ENCODE measurements around the gene DYDC2.

DYDC2 gene

GRCh38 chr10:80373502-80373901 is 16.9 kb downstream of the DYDC2 start:
- no peak for DNase-seq

GRCh38 chr10:80379701-80380100 is 23.1 kb downstream of the DYDC2 start:
- DNase-seq = no peak

DNA sequence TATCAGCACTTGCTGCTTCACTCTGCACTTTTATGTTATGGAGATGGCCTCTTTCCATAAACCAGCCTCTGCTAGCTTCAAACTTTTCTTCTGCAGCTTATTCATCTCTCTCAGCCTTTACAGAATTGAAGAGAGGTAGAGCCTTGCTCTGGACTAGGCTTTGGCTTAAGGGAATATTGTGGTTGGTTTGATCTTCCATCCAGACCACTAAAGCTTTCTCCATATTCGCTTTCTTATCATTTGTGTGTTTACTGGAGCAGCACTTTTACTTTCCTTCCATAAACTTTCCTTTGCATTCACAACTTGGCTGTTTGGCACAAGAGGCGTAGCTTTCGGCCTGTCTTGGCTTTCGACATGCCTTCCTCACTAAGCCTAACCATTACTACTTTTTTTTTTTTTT is 23.6 kb downstream of the DYDC2 start:
- no peak for DNase-seq

DNA sequence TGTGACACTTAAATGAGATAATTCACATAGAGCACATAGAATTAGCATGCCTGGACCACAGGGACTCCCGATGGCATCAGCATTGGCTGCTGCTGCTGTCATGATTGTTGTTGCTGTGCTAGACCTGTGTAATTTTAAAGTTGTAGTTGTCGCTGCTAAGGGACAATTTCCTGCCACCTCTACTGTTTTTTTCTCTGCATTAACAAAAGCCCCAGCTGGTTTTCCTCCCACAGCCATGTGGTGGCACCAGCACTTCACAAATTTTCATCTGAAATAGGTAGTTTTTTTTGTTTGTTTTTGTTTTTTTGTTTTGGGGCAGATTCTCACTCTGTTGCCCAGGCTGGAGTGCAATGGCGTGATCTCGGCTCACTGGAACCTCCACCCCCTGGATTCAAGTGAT is 26.4 kb downstream of the DYDC2 start:
- no peak for DNase-seq

DNA sequence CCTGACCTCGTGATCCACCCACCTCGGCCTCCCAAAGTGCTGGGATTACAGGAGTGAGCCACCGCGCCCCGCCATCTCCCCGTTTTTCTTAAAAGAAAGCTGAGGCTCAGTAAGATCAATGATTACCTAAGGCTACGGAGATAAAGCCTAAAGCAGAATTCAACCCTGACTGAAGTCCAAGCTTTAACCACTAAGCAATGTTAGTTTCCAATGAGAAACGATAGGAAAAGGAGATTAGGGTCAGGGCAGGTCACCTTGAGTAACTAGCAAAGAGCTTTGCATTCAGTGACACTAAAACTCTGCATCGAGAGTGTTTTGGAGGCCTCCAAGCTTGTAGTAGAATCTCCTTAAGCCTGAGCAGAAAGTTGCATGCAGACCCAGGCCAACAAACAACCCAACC is 34.2 kb downstream of the DYDC2 start:
- DNase-seq = no peak

- DNase-seq = no peak
These were observed 35.7 kb downstream of the DYDC2 start for GRCh38 chr10:80392250-80392649.

DNA sequence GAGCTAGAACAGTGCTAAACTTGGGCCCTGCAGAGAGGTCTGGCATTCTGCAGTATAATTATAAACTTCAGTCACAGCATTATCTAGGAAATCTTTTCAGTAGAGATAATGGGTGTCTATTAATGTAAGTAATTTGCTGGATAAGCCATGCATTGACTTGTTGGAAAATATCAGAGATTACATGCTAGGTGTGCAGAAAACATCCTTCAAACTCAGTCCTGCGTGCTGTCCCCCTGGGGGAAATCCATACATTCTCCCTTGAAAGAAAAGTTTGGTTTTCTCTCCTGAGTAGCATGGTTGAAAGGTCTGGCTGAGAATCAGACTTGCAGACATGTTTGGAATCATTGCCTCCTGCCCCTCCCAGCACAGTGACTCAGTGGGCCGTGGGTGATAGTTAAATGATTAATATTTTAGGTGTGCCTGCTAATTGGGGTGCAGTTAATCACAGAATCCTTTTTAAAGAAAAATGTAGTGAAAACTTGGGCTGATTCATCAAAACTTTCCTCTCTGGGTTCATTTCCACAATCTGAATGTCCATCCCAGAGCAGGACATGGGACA is 37.9 kb downstream of the DYDC2 start:
- DNase-seq = no peak

- no peak for DNase-seq
These were observed 40.4 kb downstream of the DYDC2 start for GRCh38 chr10:80397014-80397413.

DNA sequence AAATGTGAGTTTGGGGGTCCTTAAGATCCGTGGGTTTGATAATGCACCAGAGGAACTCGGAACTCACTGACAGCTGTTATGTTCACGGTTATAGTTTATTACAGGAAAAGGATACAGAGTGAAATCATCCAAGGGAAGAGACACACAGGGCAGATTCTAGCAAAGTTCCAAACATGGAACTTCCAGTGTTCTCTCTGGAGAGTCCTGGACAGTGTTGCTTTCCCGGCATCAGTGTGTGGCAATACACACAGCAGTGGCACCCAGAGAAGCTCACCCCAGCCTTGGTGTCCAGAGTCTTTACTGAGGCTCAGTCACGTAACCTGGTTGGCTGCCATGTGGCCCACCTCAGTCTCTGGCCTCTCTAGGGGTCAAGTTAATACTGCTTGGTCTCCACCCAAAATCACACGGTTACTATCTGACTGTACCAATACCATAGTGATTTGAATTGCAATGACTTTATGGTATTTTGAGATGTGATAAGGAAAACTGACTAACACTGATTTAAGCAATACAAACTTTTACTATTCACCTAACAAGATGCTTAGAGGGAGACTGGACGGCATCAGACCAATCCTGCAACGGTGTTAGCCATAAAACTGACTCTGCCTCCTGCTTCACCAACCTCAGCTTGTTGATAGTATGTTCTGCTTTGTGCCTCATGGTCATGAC is 43.7 kb downstream of the DYDC2 start:
- DNase-seq = no peak

GRCh38 chr10:80405035-80405434 is 48.5 kb downstream of the DYDC2 start:
- no peak for DNase-seq

DNA sequence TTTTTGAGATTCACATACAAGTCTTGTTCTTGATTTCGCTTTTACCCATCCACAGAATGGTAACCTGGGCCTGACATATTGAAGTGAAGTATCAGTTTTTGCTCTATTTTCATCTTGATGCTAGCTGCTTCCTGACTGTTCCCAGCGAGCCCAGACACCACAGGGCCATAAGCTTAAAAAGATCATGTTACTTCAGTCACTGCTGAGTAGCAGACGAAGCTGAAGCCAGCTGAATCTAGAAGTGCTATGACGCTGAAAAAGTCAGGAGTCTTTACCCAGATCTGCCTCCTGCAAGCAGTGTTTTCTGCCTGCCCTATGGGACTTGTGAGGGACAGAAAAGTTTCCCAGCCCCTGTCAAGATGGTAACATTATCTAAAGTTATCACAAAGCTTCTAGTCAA is 49.0 kb downstream of the DYDC2 start:
- no peak for DNase-seq

DNA sequence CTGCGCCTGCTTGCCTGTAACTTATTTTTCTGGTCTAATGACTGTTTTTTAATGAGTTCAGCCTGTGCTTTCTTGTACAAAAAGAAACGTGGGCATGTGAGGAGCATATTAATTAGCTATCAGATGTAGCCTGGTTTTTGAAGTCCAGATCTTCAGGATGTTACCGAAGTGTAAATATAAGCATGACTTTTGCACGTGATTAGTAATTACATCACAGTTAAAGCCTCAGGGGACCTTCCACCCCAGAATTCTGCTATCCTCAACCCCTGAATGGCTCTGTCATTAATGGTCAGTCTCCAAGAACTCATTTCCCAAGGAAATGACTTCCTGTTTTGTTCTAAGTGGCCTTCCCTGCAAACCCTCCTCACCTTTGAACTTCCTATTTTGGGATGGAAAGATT is 49.6 kb downstream of the DYDC2 start:
- no peak for DNase-seq

DNA sequence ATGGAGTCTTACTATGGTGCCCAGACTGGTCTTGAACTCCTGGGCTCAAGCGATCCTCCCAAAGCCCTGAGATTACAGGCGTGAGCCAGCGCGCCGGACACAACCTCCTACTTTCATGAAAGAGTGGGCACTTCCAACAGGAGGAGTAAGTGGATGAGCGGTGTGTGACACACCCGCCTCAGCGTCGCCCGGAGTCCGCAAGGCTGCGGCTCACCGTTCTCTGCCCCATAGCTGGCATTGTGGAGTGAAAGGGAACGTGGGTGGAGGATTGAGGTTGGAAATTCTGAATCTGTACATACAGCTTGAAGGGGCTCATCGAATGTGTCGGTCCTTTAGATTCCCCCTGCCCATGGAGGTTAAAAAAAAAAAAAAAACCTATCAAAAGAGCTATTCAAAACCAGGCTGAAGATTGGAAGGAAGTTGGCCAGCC is 51.2 kb downstream of the DYDC2 start:
- DNase-seq = peak; percentile 17

DNA sequence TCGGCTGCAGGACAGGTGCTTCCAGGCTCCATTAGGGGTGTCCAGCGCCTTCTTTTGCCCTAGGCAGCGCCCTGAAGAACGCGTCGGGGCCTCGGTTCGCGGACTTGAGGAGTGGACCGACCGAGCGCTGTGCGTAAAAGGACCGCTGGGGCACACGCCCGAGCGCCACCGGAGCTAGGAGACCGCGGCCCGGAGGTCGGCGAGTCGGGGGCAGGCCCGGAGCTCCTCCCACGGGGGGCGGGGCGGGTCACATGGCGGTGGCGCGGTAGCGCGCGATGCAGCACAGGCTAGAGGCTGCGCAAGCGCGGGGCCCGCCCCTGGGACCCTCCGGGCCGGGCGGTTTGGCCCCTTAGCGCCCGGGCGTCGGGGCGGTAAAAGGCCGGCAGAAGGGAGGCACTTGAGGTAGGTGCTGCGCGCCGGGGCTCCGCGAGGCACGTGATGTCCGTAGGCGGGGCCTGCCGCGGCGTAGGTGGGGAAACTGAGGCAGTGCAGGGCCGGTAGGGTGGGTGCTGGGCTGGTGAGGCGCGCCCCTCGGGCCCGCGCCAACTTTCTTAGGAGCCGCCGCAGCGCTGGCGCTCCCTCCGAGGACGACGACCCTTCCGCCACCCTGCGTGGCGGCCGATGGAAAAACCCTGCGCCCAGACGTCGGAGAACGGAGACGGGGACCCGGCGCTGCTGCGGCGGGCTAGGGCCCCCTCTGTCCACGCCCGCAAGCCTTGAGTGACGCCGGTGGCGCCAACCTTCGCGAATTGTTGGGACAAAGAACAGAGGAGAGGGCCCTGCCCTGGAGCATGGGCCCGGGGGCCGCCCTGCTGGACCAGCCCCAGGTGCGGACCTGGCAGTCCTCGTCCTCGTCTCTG is 51.9 kb downstream of the DYDC2 start, which contains the start of gene PRXL2A:
TSS of gene PRXL2A (plus strand) at position 310 of the 860 bp plus-strand sequence. CDS start 11,917 bp downstream, outside the sequence.
- peak; percentile 83 for DNase-seq

- no peak for DNase-seq
These were observed 52.5 kb downstream of the DYDC2 start for GRCh38 chr10:80409121-80409520.

- DNase-seq = no peak
These were observed 53.5 kb downstream of the DYDC2 start for GRCh38 chr10:80410122-80410521.

DNA sequence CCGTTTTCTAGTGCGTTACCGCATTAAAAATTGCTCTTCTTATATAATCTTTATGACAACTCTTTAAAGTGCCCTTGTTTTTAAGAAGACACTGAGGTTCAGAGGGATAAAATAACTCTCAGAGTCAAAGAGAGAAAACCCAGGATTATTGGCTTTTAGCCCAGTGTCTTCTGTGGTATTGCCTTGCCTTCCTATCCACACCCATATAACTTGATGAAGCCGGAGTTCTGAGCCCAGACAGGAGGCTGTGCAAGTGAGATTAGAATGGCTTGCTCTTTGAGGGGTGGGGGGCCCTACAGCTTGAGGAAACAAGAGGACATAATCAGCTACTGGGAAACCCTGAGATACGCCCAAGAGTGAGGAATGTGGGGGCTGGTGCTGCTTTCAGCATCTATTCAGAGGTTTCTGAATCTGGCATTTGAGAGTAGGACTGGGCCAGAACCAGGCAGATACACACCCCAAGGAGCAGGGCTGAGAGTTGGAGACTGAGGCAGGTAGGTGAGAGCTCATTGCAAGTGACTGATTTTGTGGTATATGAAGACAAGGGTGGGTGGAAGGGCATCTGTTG is 54.1 kb downstream of the DYDC2 start:
- DNase-seq = no peak

DNA sequence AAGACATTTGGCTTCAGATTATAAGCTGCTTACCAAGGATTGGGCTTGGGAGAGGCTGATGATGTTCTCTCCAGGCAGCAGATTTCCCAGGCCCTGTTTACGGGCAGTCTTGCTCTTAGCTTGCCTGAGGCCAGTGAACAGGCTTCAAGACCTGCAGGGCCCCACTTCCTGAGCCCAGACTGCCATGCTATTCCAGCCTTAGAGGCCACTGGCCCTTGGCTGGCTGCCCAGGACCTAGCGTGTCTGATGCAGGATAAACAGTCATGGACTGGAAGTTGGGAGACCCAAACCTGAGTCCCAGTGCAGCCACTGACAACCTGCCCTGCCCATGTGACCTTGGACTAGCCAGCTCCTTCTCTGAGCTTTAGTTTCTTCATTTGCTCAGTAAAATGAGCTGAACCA is 54.7 kb downstream of the DYDC2 start:
- DNase-seq = no peak

GRCh38 chr10:80411681-80412220 is 55.2 kb downstream of the DYDC2 start:
- no peak for DNase-seq

GRCh38 chr10:80412486-80412885 is 55.9 kb downstream of the DYDC2 start:
- no peak for DNase-seq

DNA sequence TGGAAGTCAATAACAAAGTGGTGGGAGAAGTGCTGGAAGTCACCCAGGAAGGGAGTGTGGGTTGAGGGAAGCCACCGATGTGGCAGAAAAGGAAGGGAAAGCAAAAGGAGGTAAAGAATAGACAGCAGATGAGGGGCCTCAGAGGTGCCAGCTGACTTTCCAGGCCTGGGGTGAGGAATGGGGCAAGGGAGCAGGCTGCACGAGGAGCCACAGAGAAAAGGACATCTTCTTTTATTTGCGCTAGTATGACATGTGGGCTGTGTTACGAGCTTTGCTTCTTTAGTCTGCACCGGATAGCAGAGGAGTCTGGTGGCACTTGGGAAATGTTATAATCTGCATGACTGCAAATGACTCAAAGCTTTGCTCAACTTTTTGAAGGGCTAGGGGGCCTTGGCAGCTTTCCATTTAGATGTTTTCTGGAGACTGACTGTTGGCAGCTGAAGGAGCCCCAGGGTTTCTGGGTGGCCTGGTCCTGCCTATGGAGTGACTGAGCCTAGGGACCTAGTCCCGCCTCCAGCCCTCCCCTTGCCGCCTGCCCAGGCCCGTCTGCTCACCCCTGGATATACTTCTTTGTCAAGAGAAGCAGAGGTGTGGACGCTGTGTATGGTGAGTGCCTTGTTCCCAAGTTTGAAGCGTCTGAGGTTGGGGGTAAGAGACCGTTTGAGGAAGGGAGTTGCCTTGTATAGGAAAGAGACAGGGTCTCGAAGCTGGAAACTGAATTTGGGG is 56.9 kb downstream of the DYDC2 start:
- no peak for DNase-seq

DNA sequence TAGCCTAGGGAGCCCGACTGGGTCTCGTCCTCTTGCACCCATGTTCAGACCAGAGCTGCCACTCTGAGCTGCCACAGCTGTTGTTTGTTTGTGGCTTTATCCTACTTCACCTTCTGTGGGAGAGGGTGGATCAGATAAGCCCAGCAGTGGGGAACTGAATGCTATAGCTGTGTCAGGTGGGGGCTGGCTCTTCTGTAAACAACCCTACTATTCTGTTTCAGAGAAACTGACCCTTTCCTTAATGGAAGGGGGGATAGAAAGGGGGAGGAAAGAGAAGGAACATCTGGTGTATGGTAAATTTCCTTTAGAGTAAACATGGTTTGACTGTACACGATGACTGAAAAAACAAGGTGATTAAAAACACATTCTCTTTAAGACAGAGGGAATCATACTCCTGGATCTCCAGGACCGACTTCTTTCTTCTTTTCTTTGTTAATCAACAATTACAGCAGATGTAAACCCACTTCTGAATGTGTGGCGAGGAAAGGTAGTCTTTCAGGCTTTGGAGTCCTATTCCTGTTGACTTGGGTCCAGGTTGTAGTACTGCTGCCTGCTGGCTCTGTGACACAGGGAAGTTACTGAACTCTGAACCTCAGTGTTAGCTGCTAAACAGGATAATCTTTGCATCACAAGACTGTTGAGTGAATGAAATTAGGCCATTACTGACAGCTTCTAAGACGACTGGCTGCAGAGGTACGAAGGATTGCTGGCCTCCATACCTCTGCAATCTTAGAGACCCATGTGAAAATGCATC is 57.7 kb downstream of the DYDC2 start:
- DNase-seq = no peak

Data from NCI-H1436 (cell line).